HUES64 (cell line): ENCODE data around the gene TRAPPC12.

Experiments
- H3K27ac ChIP-seq: 2 replicates; pipeline ENCODE4 v1.7.0; 2013; ENCODE audit warnings: low read depth, low read length, inconsistent platforms
- H3K27me3 ChIP-seq: 2 replicates; pipeline ENCODE4 v1.6.1; 2013; ENCODE audit warnings: mild to moderate bottlenecking, low read length; ENCODE audit not compliant: insufficient read depth
- H3K36me3 ChIP-seq: 2 replicates; pipeline ENCODE4 v1.6.1; 2013; ENCODE audit warnings: mild to moderate bottlenecking, low read length; ENCODE audit not compliant: insufficient read depth
- H3K4me1 ChIP-seq: 2 replicates; pipeline ENCODE4 v1.6.1; 2013; ENCODE audit warnings: mild to moderate bottlenecking, low read length, moderate library complexity; ENCODE audit not compliant: insufficient read depth
- H3K4me3 ChIP-seq: 2 replicates; pipeline ENCODE4 v1.5.1; 2013; ENCODE audit warnings: mild to moderate bottlenecking, low read length, moderate library complexity
- H3K9ac ChIP-seq: 2 replicates; pipeline ENCODE4 v1.6.1; 2013; ENCODE audit warnings: mild to moderate bottlenecking, low read depth, low read length
- H3K9me3 ChIP-seq: 2 replicates; pipeline ENCODE4 v1.6.1; 2013; ENCODE audit warnings: low read depth, low read length; ENCODE audit not compliant: insufficient read depth
- WGBS: fragments of 150-250, 120-280 bp; methylation state at CpG from one replicate; pipeline ENCODE4 v1.1.7; 2013; ENCODE audit warnings: missing lambda C conversion rate; 5-methylcytosine and 5-hydroxymethylcytosine counted together

The TRAPPC12 gene

GRCh38 chr2:3463186-3463835 lies 83.8 kb downstream of the TRAPPC12 start:
- no peaks in the 10 kb centered on the region for H3K4me1 ChIP-seq
- no peak overlapping the region for H3K27ac ChIP-seq
- WGBS = 91% methylated on average over 25 of the region's 25 CpGs
- no peaks in the 10 kb centered on the region for H3K9me3 ChIP-seq
- H3K9ac ChIP-seq = no peak overlapping the region
- no peak overlapping the region for H3K4me3 ChIP-seq
- peaks cover 14% of the 10 kb centered on the region for H3K36me3 ChIP-seq
- no peaks in the 10 kb centered on the region for H3K27me3 ChIP-seq

GRCh38 chr2:3463944-3464343 lies 84.5 kb downstream of the TRAPPC12 start:
- Histone ChIP-seq H3K27me3 (no peaks in the 10 kb centered on the region), H3K4me1 (no peaks in the 10 kb centered on the region), H3K4me3 (no peak overlapping the region), H3K9me3 (no peaks in the 10 kb centered on the region), H3K9ac (no peak overlapping the region), H3K27ac (no peak overlapping the region), H3K36me3 (peaks cover 13% of the 10 kb centered on the region)
- 96% methylated on average over 13 of the region's 13 CpGs for WGBS

- no peak overlapping the region for H3K4me3 ChIP-seq
- no peaks in the 10 kb centered on the region for H3K4me1 ChIP-seq
- no peaks in the 10 kb centered on the region for H3K27me3 ChIP-seq
- H3K9me3 ChIP-seq = no peaks in the 10 kb centered on the region
- 96% methylated on average over 21 of the region's 21 CpGs for WGBS
- H3K9ac ChIP-seq = no peak overlapping the region
- H3K27ac ChIP-seq = no peak overlapping the region
- H3K36me3 ChIP-seq = peaks cover 17% of the 10 kb centered on the region
These were observed 85.0 kb downstream of the TRAPPC12 start for GRCh38 chr2:3464401-3465005.

DNA sequence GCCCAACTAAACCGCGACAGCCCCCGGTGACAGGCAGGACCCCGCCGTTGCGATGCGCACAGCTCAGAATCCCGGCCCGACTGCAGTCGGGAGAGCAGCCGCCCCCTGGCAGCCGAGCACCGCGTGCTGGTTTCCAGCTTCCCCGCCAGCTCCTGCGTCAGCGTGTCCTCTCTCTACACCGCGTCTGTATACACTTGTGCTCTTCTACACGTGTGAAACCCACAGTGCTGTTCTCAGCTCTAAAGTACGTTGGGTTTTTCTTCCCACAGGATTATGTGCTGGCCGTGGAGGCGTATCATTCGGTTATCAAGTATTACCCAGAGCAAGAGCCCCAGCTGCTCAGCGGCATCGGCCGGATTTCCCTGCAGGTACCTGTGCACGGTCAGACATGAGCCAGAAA lies 85.8 kb downstream of the TRAPPC12 start:
- no peak overlapping the region for H3K27ac ChIP-seq
- H3K36me3 ChIP-seq = peaks cover 24% of the 10 kb centered on the region
- H3K4me1 ChIP-seq = no peaks in the 10 kb centered on the region
- H3K27me3 ChIP-seq = no peaks in the 10 kb centered on the region
- WGBS = 94% methylated on average over 28 of the region's 28 CpGs
- H3K9ac ChIP-seq = no peak overlapping the region
- no peaks in the 10 kb centered on the region for H3K9me3 ChIP-seq
- no peak overlapping the region for H3K4me3 ChIP-seq

GRCh38 chr2:3465844-3466481 lies 86.5 kb downstream of the TRAPPC12 start:
- peaks cover 26% of the 10 kb centered on the region for H3K36me3 ChIP-seq
- no peaks in the 10 kb centered on the region for H3K4me1 ChIP-seq
- no peaks in the 10 kb centered on the region for H3K27me3 ChIP-seq
- WGBS = 85% methylated on average over 13 of the region's 13 CpGs
- H3K27ac ChIP-seq = no peak overlapping the region
- no peak overlapping the region for H3K9ac ChIP-seq
- H3K4me3 ChIP-seq = no peak overlapping the region
- H3K9me3 ChIP-seq = no peaks in the 10 kb centered on the region

GRCh38 chr2:3466482-3466863 lies 87.0 kb downstream of the TRAPPC12 start:
- H3K9ac ChIP-seq = no peak overlapping the region

GRCh38 chr2:3466966-3467365 lies 87.5 kb downstream of the TRAPPC12 start:
- Histone ChIP-seq H3K36me3 (peaks cover 26% of the 10 kb centered on the region), H3K9me3 (no peaks in the 10 kb centered on the region), H3K9ac (no peak overlapping the region), H3K4me3 (no peak overlapping the region), H3K4me1 (no peaks in the 10 kb centered on the region), H3K27ac (no peak overlapping the region), H3K27me3 (no peaks in the 10 kb centered on the region)
- 92% methylated on average over 14 of the region's 14 CpGs for WGBS

More at GRCh38 chr2:3466482-3466863, 87.0 kb downstream of the TRAPPC12 start:
- 96% methylated on average over 9 of the region's 9 CpGs for WGBS
- H3K4me3 ChIP-seq = no peak overlapping the region
- H3K27me3 ChIP-seq = no peaks in the 10 kb centered on the region
- peaks cover 26% of the 10 kb centered on the region for H3K36me3 ChIP-seq
- H3K9me3 ChIP-seq = no peaks in the 10 kb centered on the region
- no peak overlapping the region for H3K27ac ChIP-seq
- no peaks in the 10 kb centered on the region for H3K4me1 ChIP-seq

DNA sequence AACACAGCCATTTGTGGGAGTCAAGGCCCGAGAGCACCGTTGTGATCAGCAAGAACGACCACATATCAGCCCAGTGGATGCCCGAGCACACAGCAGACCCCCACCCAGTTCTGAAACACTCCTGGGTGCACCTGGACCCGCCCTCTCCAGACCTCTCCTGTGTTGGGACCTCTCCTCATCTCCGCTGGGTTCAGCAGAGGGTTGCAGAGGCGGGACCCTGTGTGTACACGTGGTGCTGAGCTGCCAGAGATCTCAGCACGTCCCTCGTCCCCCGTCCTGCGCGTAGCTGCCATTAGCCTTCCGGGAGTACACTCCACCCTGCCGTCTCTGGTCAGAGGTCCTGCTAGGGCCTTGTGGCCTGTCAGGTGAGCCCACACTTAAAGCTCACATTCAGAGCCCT lies 88.2 kb downstream of the TRAPPC12 start:
- Histone ChIP-seq H3K4me3 (no peak overlapping the region), H3K4me1 (no peaks in the 10 kb centered on the region), H3K9me3 (no peaks in the 10 kb centered on the region), H3K9ac (no peak overlapping the region), H3K36me3 (peaks cover 31% of the 10 kb centered on the region), H3K27me3 (no peaks in the 10 kb centered on the region), H3K27ac (no peak overlapping the region)
- 96% methylated on average over 15 of the region's 15 CpGs for WGBS

- Histone ChIP-seq H3K36me3 (peaks cover 32% of the 10 kb centered on the region), H3K27me3 (no peaks in the 10 kb centered on the region), H3K4me3 (no peak overlapping the region), H3K9me3 (no peaks in the 10 kb centered on the region), H3K9ac (no peak overlapping the region), H3K4me1 (no peaks in the 10 kb centered on the region), H3K27ac (no peak overlapping the region)
- WGBS = 95% methylated on average over 31 of the region's 31 CpGs
These were observed 88.9 kb downstream of the TRAPPC12 start for GRCh38 chr2:3468296-3468988.

- WGBS = 96% methylated on average over 7 of the region's 7 CpGs
- no peak overlapping the region for H3K9ac ChIP-seq
- peaks cover 38% of the 10 kb centered on the region for H3K36me3 ChIP-seq
- H3K27ac ChIP-seq = no peak overlapping the region
- H3K4me1 ChIP-seq = no peaks in the 10 kb centered on the region
- H3K4me3 ChIP-seq = no peak overlapping the region
- H3K9me3 ChIP-seq = no peaks in the 10 kb centered on the region
- no peaks in the 10 kb centered on the region for H3K27me3 ChIP-seq
These were observed 90.0 kb downstream of the TRAPPC12 start for GRCh38 chr2:3469486-3469885.

DNA sequence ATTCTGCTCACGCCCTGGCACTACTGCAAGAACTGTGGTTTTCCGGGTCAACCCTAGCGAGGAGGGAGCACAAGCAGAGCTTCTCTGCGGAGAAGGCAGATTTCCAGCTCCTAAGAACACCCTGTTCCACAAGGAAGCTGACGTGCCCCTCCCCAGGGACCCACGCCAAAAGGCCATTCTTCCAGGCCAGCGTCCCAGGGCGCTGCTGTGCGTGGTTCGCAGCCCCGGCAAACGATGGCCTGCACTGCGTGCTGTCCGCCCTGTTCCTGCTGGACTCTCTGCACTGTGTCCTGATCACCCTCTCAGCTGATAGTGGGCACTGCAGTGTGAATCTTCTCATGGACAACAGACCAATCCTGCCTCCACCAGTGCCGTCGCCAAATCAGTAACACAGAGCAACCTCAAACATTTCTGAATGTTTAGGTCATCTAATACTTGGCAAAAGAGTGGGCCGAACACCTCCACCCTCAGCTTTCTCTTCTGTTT lies 90.7 kb downstream of the TRAPPC12 start:
- H3K4me3 ChIP-seq = no peak overlapping the region
- no peaks in the 10 kb centered on the region for H3K9me3 ChIP-seq
- H3K27me3 ChIP-seq = no peaks in the 10 kb centered on the region
- no peak overlapping the region for H3K27ac ChIP-seq
- no peaks in the 10 kb centered on the region for H3K4me1 ChIP-seq
- peaks cover 38% of the 10 kb centered on the region for H3K36me3 ChIP-seq
- WGBS = 93% methylated on average over 16 of the region's 17 CpGs
- no peak overlapping the region for H3K9ac ChIP-seq
